H9 (cell line): ENCODE measurements around the gene GPR160. TPM values are rescaled to one million over a fixed set of nuclear protein-coding genes. Genes with fewer than 3 reads are reported as not detected.

Source experiments
- DNase-seq: peaks from one replicate; pipeline ENCODE4 v3.0.0-alpha.2; 2017
- H2AFZ ChIP-seq: one replicate; pipeline ENCODE4 v1.6.1; 2013; ENCODE audit warnings: mild to moderate bottlenecking, low read length, control low read depth, moderate library complexity
- H2AK5ac ChIP-seq: 2 replicates; pipeline ENCODE4 v1.6.1; 2013; ENCODE audit warnings: low read length, control low read depth, mixed read lengths; ENCODE audit not compliant: insufficient read length
- H2BK120ac ChIP-seq: one replicate; pipeline ENCODE4 v1.6.1; 2013; ENCODE audit warnings: low read depth, mild to moderate bottlenecking, low read length, control low read depth, inconsistent platforms; ENCODE audit not compliant: poor library complexity, severe bottlenecking
- H2BK12ac ChIP-seq: 2 replicates; pipeline ENCODE4 v1.6.1; 2013; ENCODE audit warnings: low read length, control low read depth, mixed read lengths, low read depth; ENCODE audit not compliant: insufficient read length
- H2BK15ac ChIP-seq: 2 replicates; pipeline ENCODE4 v1.6.1; 2013; ENCODE audit warnings: low read depth, low read length, control low read depth
- H2BK20ac ChIP-seq: one replicate; pipeline ENCODE4 v1.6.1; 2013; ENCODE audit warnings: low read depth, mild to moderate bottlenecking, low read length, control low read depth, inconsistent platforms; ENCODE audit not compliant: poor library complexity, severe bottlenecking
- H2BK5ac ChIP-seq: 2 replicates; pipeline ENCODE4 v1.6.1; 2013; ENCODE audit warnings: low read length, control low read depth, mixed read lengths; ENCODE audit not compliant: insufficient read length
- H3K14ac ChIP-seq: 2 replicates; pipeline ENCODE4 v1.6.1; 2013; ENCODE audit warnings: low read length, control low read depth; ENCODE audit not compliant: insufficient read depth
- H3K18ac ChIP-seq: 2 replicates; pipeline ENCODE4 v1.6.1; 2013; ENCODE audit warnings: low read depth, mild to moderate bottlenecking, mixed read lengths, low read length, control low read depth; ENCODE audit not compliant: insufficient read length
- H3K23ac ChIP-seq: 2 replicates; pipeline ENCODE4 v1.6.1; 2013; ENCODE audit warnings: low read length, control low read depth, mixed read lengths, low read depth; ENCODE audit not compliant: insufficient read length
- H3K23me2 ChIP-seq: 2 replicates; pipeline ENCODE4 v1.6.1; 2013; ENCODE audit warnings: low read depth, mild to moderate bottlenecking, mixed read lengths, low read length, control low read depth; ENCODE audit not compliant: insufficient read length, poor library complexity, severe bottlenecking
- H3K27ac ChIP-seq: 2 replicates; pipeline ENCODE4 v1.5.1; 2013; ENCODE audit warnings: low read length, control low read depth, mixed read lengths, low read depth; ENCODE audit not compliant: insufficient read length
- H3K27me3 ChIP-seq: 2 replicates; pipeline ENCODE4 v1.6.1; 2013; ENCODE audit warnings: low read length, control low read depth, inconsistent platforms; ENCODE audit not compliant: insufficient read depth
- H3K4ac ChIP-seq: 2 replicates; pipeline ENCODE4 v1.6.1; 2013; ENCODE audit warnings: low read depth, mild to moderate bottlenecking, control low read depth, inconsistent platforms, low read length, moderate library complexity
- H3K4me1 ChIP-seq: 2 replicates; pipeline ENCODE4 v1.6.1; 2013; ENCODE audit warnings: low read length, control low read depth, inconsistent platforms; ENCODE audit not compliant: insufficient read depth
- H3K4me2 ChIP-seq: 2 replicates; pipeline ENCODE4 v1.6.1; 2013; ENCODE audit warnings: low read length, control low read depth, mixed read lengths; ENCODE audit not compliant: insufficient read length, insufficient read depth
- H3K56ac ChIP-seq: 2 replicates; pipeline ENCODE4 v1.6.1; 2013; ENCODE audit warnings: low read depth, mild to moderate bottlenecking, mixed read lengths, low read length, control low read depth; ENCODE audit not compliant: insufficient read length
- H3K79me1 ChIP-seq: 2 replicates; pipeline ENCODE4 v1.6.1; 2013; ENCODE audit warnings: low read depth, mild to moderate bottlenecking, moderate library complexity, low read length, control low read depth, inconsistent platforms; ENCODE audit not compliant: insufficient read depth, poor library complexity, severe bottlenecking
- H3K79me2 ChIP-seq: 2 replicates; pipeline ENCODE4 v1.6.1; 2013; ENCODE audit warnings: low read length, control low read depth, inconsistent platforms; ENCODE audit not compliant: insufficient read depth
- H3K9ac ChIP-seq: 2 replicates; pipeline ENCODE4 v1.6.1; 2013; ENCODE audit warnings: low read length, control low read depth, mixed read lengths; ENCODE audit not compliant: insufficient read length; ENCODE audit errors: extremely low read depth
- H3K9me3 ChIP-seq: one replicate; pipeline ENCODE4 v1.6.1; 2013; ENCODE audit warnings: low read depth, low read length, inconsistent platforms; ENCODE audit not compliant: control insufficient read depth
- H3T11ph ChIP-seq: one replicate; pipeline ENCODE4 v1.6.1; 2013; ENCODE audit warnings: mild to moderate bottlenecking, low read length, control low read depth, inconsistent platforms
- H4K20me1 ChIP-seq: one replicate; pipeline ENCODE4 v1.6.1; 2013; ENCODE audit not compliant: control insufficient read depth, insufficient read length, insufficient read depth
- H4K5ac ChIP-seq: 2 replicates; pipeline ENCODE4 v1.6.1; 2013; ENCODE audit warnings: low read depth, mild to moderate bottlenecking, mixed read lengths, low read length, control low read depth; ENCODE audit not compliant: insufficient read length
- H4K8ac ChIP-seq: replicated peaks from 2 replicates; pipeline ENCODE4 v1.6.1; 2013; ENCODE audit warnings: low read length, control low read depth, mixed read lengths, low read depth; ENCODE audit not compliant: insufficient read length
- H4K91ac ChIP-seq: 2 replicates; pipeline ENCODE4 v1.6.1; 2013; ENCODE audit warnings: low read depth, mild to moderate bottlenecking, moderate library complexity, mixed read lengths, low read length, control low read depth; ENCODE audit not compliant: insufficient read length
- H3K27ac Mint-ChIP-seq, 3 experiments: 2 replicates in 2 of 3; 3 replicates in 1 of 3; pipeline ENCODE4 v1.8.0; 2020 to 2021; ENCODE audit warnings: mixed read lengths in 3 of 3, mild to moderate bottlenecking in 1 of 3, moderate library complexity in 1 of 3
- H3K27me3 Mint-ChIP-seq: 2 replicates; pipeline ENCODE4 v1.8.0; 2021; ENCODE audit warnings: low read depth, mild to moderate bottlenecking, moderate library complexity, mixed read lengths
- H3K36me3 Mint-ChIP-seq, 3 experiments: 2 replicates in 2 of 3; 3 replicates in 1 of 3; pipeline ENCODE4 v1.8.0; 2020 to 2021; ENCODE audit warnings: low read depth in 3 of 3, mixed read lengths in 3 of 3; ENCODE audit not compliant: insufficient read depth in 1 of 3
- H3K4me1 Mint-ChIP-seq, 2 experiments: 2 replicates each; pipeline ENCODE4 v1.8.0; 2020; ENCODE audit warnings: mixed read lengths in 2 of 2
- H3K4me3 Mint-ChIP-seq, 2 experiments: 2 replicates in 1 of 2; 3 replicates in 1 of 2; pipeline ENCODE4 v1.8.0; 2020 to 2021; ENCODE audit warnings: mild to moderate bottlenecking in 2 of 2, mixed read lengths in 2 of 2, moderate library complexity in 1 of 2
- H3K9me3 Mint-ChIP-seq, 2 experiments: 2 replicates in 1 of 2; 3 replicates in 1 of 2; pipeline ENCODE4 v1.8.0; 2020; ENCODE audit warnings: mild to moderate bottlenecking in 2 of 2, mixed read lengths in 2 of 2, moderate library complexity in 1 of 2
- WGBS: extraction: QIAGEN DNeasy Blood & Tissue Kit; methylation state at CpG from one replicate; pipeline ENCODE4 v1.1.7; 2013; ENCODE audit warnings: missing lambda C conversion rate, low lambda C conversion rate, mixed read lengths; ENCODE audit not compliant: insufficient read length; ENCODE audit errors: extremely low coverage; 5-methylcytosine and 5-hydroxymethylcytosine counted together
- total RNA-seq: library from RNA; stranded (reverse); gene quantifications from 2 replicates; pipeline ENCODE4 v1.2.1, GENCODE V29; 2021
- TF ChIP-seq, protein P1 (sequence below): fragments of 200-600 bp; sonication (generic); conservative IDR thresholded peaks from 3 replicates; pipeline ENCODE4 v1.8.0; 2021; ENCODE audit warnings: antibody characterized with exemption, mild to moderate bottlenecking

GPR160 gene
- total RNA-seq, 1 experiment from 2014 or later = 14.1 TPM

DNA sequence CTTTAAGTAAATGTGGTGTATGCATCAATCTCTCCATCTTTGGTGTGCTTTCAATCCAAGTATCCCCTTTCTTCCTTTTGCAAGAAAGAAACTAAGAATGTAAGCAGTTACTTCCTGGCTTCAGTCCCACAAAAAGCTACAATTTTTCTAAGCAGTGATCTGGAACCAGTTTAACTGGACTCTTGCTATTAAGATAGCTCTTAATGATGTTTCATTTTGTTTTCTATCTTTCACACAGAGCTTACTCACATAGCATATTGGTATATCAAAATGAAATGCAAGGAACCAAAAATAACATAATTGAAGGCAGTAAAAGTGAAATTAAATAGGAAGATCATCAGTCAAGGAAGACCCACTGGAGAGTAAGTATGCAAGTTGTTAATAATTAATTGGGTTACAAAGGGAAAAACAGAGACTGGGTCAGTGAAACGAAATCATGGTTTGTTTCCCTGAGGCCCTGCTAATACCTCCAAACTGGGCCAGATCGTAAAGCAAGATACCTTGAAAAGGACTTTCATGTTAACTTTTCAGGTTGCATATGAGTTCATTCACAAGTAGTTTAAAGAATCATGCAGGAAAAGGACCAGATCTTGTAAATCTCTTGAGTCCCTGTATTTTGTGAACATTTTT is 41.9 kb downstream of the GPR160 start:
- no peak overlapping the region for H2BK15ac ChIP-seq
- DNase-seq = no peak
- H3K9me3 Mint-ChIP-seq = no peaks in the 10 kb centered on the region

More for the DNA sequence above, 41.9 kb downstream of the GPR160 start:
- Mint-ChIP-seq H3K36me3 (peaks cover 3 to 15% (median 12%) of the 10 kb centered on the region in 3 experiments; a peak in 6 of 7 replicates), H3K4me3 (no peak overlapping the region), H3K27ac (no peak overlapping the region), H3K27me3 (no peaks in the 10 kb centered on the region), H3K4me1 (peaks cover 0 to 6% of the 10 kb centered on the region in 2 experiments; a peak in 2 of 4 replicates)
- H2BK5ac ChIP-seq = no peak overlapping the region
- no peak overlapping the region for H3K18ac ChIP-seq
- no peaks in the 10 kb centered on the region for H4K20me1 ChIP-seq
- no peak overlapping the region for H4K8ac ChIP-seq
- H3K4ac ChIP-seq = no peak overlapping the region
- no peak overlapping the region for H2AFZ ChIP-seq
- no peak overlapping the region for H3K23ac ChIP-seq
- no CpG with 5 or more reads among the region's 2 CpGs for WGBS
- H2AK5ac ChIP-seq = no peak overlapping the region
- no peaks in the 10 kb centered on the region for H3K9me3 ChIP-seq
- no peak overlapping the region for H2BK12ac ChIP-seq
- no peak overlapping the region for H4K5ac ChIP-seq
- H2BK20ac ChIP-seq = no peak overlapping the region
- H3K9ac ChIP-seq = no peak overlapping the region
- H3K4me1 ChIP-seq = no peaks in the 10 kb centered on the region; the same call in 1 of the 2 replicates
- no peaks in the 10 kb centered on the region for H3K79me1 ChIP-seq
- H3K27ac ChIP-seq = no peak overlapping the region
- TF ChIP-seq, protein P1, sequence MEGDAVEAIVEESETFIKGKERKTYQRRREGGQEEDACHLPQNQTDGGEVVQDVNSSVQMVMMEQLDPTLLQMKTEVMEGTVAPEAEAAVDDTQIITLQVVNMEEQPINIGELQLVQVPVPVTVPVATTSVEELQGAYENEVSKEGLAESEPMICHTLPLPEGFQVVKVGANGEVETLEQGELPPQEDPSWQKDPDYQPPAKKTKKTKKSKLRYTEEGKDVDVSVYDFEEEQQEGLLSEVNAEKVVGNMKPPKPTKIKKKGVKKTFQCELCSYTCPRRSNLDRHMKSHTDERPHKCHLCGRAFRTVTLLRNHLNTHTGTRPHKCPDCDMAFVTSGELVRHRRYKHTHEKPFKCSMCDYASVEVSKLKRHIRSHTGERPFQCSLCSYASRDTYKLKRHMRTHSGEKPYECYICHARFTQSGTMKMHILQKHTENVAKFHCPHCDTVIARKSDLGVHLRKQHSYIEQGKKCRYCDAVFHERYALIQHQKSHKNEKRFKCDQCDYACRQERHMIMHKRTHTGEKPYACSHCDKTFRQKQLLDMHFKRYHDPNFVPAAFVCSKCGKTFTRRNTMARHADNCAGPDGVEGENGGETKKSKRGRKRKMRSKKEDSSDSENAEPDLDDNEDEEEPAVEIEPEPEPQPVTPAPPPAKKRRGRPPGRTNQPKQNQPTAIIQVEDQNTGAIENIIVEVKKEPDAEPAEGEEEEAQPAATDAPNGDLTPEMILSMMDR = no peak
- no peaks in the 10 kb centered on the region for H3K27me3 ChIP-seq
- H3K56ac ChIP-seq = no peak overlapping the region
- no peak overlapping the region for H3K4me2 ChIP-seq
- no peak overlapping the region for H2BK120ac ChIP-seq
- no peaks in the 10 kb centered on the region for H3K79me2 ChIP-seq
- no peaks in the 10 kb centered on the region for H3K23me2 ChIP-seq
- H3K14ac ChIP-seq = no peak overlapping the region
- no peak overlapping the region for H4K91ac ChIP-seq
- no peak overlapping the region for H3T11ph ChIP-seq
